GM12878 (cell line): Measurements from ENCODE around the gene ARRB2. TPM values are rescaled to one million over a fixed set of nuclear protein-coding genes. Genes with fewer than 3 reads are reported as not detected.
A peak's percentile ranks its signal among the peaks of the same experiment; 100 is the strongest.

Source experiments
- ATAC-seq: fragments of 200-7000 bp; cut with Tn5 transposase; 3 replicates; pipeline ENCODE4 v1.9.1; 2020; ENCODE audit warnings: mild to moderate bottlenecking, moderate library complexity
- BruUV-seq: library from RNA; stranded (reverse); fragments of 400-500 nt; replicated peaks from 2 replicates; lab custom pipeline; 2021; lab: Mats Ljungman, UMichigan
- CTCF ChIA-PET: fragments of 300-600 bp; sonication (Branson Sonifier 250); formaldehyde crosslinking; extraction: SDS; loops from one replicate; lab custom pipeline; 2021; ENCODE audit warnings: inconsistent platforms; lab: Yijun Ruan, JAX
- POLR2A ChIA-PET: fragments of 350-600 bp; formaldehyde crosslinking; extraction: SDS; loops from one replicate; lab custom pipeline; 2021; ENCODE audit warnings: inconsistent platforms; lab: Charles Lee
- RAD21 ChIA-PET: fragments of 300-600 bp; sonication (Branson Sonifier 250); formaldehyde crosslinking; loops from one replicate; lab custom pipeline; 2023; ENCODE audit warnings: antibody characterized with exemption; ENCODE audit not compliant: unreplicated experiment; lab: Charles Lee
- SMC1A ChIA-PET: fragments of 300-600 bp; sonication (Branson Sonifier 250); formaldehyde crosslinking; loops from one replicate; lab custom pipeline; 2023; ENCODE audit not compliant: unreplicated experiment, uncharacterized antibody; lab: Charles Lee
- DNase-seq: peaks from one replicate; pipeline ENCODE4 v3.0.0-alpha.2; 2011; ENCODE audit warnings: low read depth, low spot score
- FAIRE-seq: peaks from 3 replicates; lab custom pipeline; 2011; peaks lifted over from hg19 to GRCh38; lab: Jason Lieb, UNC
- H2AFZ ChIP-seq: 2 replicates; pipeline ENCODE4 v1.6.0; 2011; ENCODE audit warnings: low read depth, low read length, control low read depth; ENCODE audit not compliant: control insufficient read depth
- H3K27ac ChIP-seq: 2 replicates; pipeline ENCODE4 v1.5.1; 2011; ENCODE audit warnings: control low read depth; ENCODE audit not compliant: control insufficient read depth, insufficient read depth
- H3K27me3 ChIP-seq, 2 experiments: replicated peaks in 1 of 2; 2 replicates each; pipeline versions ENCODE4 v1.6.0 to v1.6.1; 2011; ENCODE audit warnings: low read length in 1 of 2; ENCODE audit not compliant: control insufficient read depth in 2 of 2, insufficient read depth in 2 of 2
- H3K36me3 ChIP-seq, 2 experiments: 2 replicates each; pipeline ENCODE4 v1.5.1; 2011; ENCODE audit warnings: low read length in 1 of 2; ENCODE audit not compliant: control insufficient read depth in 2 of 2, insufficient read depth in 2 of 2
- H3K4me1 ChIP-seq: 2 replicates; pipeline ENCODE4 v1.6.1; 2011; ENCODE audit warnings: mild to moderate bottlenecking, low read length, moderate library complexity, mixed read lengths; ENCODE audit not compliant: control insufficient read depth, insufficient read depth
- H3K4me2 ChIP-seq: 2 replicates; pipeline ENCODE4 v1.6.0; 2011; ENCODE audit warnings: control low read depth; ENCODE audit not compliant: control insufficient read depth, insufficient read depth
- H3K4me3 ChIP-seq: fragments of 200-600 bp; sonication (generic); 2 replicates; pipeline ENCODE4 v1.5.1; 2016
- H3K79me2 ChIP-seq: 2 replicates; pipeline ENCODE4 v1.6.0; 2011; ENCODE audit warnings: low read length; ENCODE audit not compliant: control insufficient read depth, insufficient read depth
- H3K9ac ChIP-seq: 2 replicates; pipeline ENCODE4 v1.8.0; 2011; ENCODE audit warnings: low read length, control low read depth, mixed read lengths; ENCODE audit not compliant: control insufficient read depth, insufficient read depth
- H3K9me3 ChIP-seq: replicated peaks from 3 replicates; pipeline ENCODE4 v1.5.1; 2011; ENCODE audit warnings: mild to moderate bottlenecking, low read length; ENCODE audit not compliant: control insufficient read depth, insufficient read depth
- H4K20me1 ChIP-seq: 2 replicates; pipeline ENCODE4 v1.6.0; 2011; ENCODE audit not compliant: control insufficient read depth, insufficient read depth
- ATF7 ChIP-seq: fragments of 450-650 bp; IDR thresholded peaks from 2 replicates; pipeline ENCODE4 v1.6.1; 2016; ENCODE audit warnings: low read depth, mild to moderate bottlenecking
- E4F1 ChIP-seq: fragments of 450-650 bp; IDR thresholded peaks from 2 replicates; pipeline ENCODE4 v1.6.1; 2018; ENCODE audit warnings: borderline replicate concordance, mild to moderate bottlenecking; ENCODE audit not compliant: partially characterized antibody
- EGR1 ChIP-seq, 2 experiments: IDR thresholded peaks; 1 replicate in 1 of 2; 2 replicates in 1 of 2; pipeline ENCODE4 v1.6.1; 2011 to 2012; ENCODE audit warnings: low read depth in 2 of 2, low read length in 2 of 2, borderline replicate concordance in 1 of 2, mild to moderate bottlenecking in 1 of 2, moderate library complexity in 1 of 2
- LARP7 ChIP-seq: fragments of 450-650 bp; IDR thresholded peaks from 2 replicates; pipeline ENCODE4 v1.6.1; 2017; ENCODE audit warnings: mild to moderate bottlenecking
- MEF2A ChIP-seq: IDR thresholded peaks from 2 replicates; pipeline ENCODE4 v1.6.1; 2011; ENCODE audit warnings: low read depth, mild to moderate bottlenecking, low read length, moderate library complexity; ENCODE audit not compliant: insufficient read depth
- NFXL1 ChIP-seq: fragments of 450-650 bp; IDR thresholded peaks from 2 replicates; pipeline ENCODE4 v1.6.1; 2017; ENCODE audit warnings: antibody characterized with exemption, mild to moderate bottlenecking, borderline replicate concordance
- RUNX3 ChIP-seq: IDR thresholded peaks from 2 replicates; pipeline ENCODE4 v1.6.1; 2012; ENCODE audit warnings: low read length, inconsistent platforms
- SIX5 ChIP-seq: IDR thresholded peaks from 2 replicates; pipeline ENCODE4 v1.6.1; 2011; ENCODE audit warnings: mild to moderate bottlenecking, low read depth, low read length, moderate library complexity; ENCODE audit not compliant: severe bottlenecking
- ZBED1 ChIP-seq: IDR thresholded peaks from 2 replicates; pipeline ENCODE4 v1.6.1; 2016; ENCODE audit warnings: borderline replicate concordance
- ZNF384 ChIP-seq: IDR thresholded peaks from 2 replicates; pipeline ENCODE4 v1.6.1; 2012; ENCODE audit warnings: low read depth, mild to moderate bottlenecking, low read length, improper control_type of control experiment, borderline replicate concordance
- ZNF592 ChIP-seq: fragments of 450-650 bp; IDR thresholded peaks from 2 replicates; pipeline ENCODE4 v1.6.1; 2017; ENCODE audit warnings: mild to moderate bottlenecking, moderate library complexity
- WGBS: methylation state at CpG from one replicate; pipeline ENCODE4 v1.1.6; 2016; ENCODE audit warnings: low lambda C conversion rate; ENCODE audit not compliant: insufficient replicate concordance, insufficient coverage; ENCODE audit errors: missing lambda C conversion rate; 5-methylcytosine and 5-hydroxymethylcytosine counted together
- in situ Hi-C: fragments of 300-500 bp; cut with MboI; formaldehyde crosslinking; loops from 9 replicates; pipeline ENCODE4 v1.14.3; 2018; ENCODE audit warnings: mixed read lengths
- intact Hi-C: fragments of 100-400 bp; cut with micrococcal nuclease; formaldehyde crosslinking; loops from one replicate; pipeline ENCODE4 v1.14.2; 2022; ENCODE audit not compliant: unreplicated experiment
- polyA plus RNA-seq, 11 experiments: library from polyadenylated mRNA; depleted of rRNA in 4 of 11; unstranded in 6 of 11; stranded (reverse) in 5 of 11; fragments of >200 nt; fragmentation: Nextera tagmentation in 4 of 11; fragmentation: Illumina TruSeq in 1 of 11; extraction: Ambion mirVana in 4 of 11; extraction: Trizol in 1 of 11; gene quantifications; 1 replicate in 1 of 11; 2 replicates in 10 of 11; pipeline versions ENCODE4 v1.2.1 to v1.2.3, GENCODE V29; 2011 to 2016; ENCODE audit warnings: inconsistent platforms in 2 of 11, missing spikeins in 2 of 11, low read depth in 1 of 11
- total RNA-seq, 4 experiments: library from RNA; depleted of rRNA in 3 of 4; stranded (reverse); fragments of >200 nt in 3 of 4; fragmentation: Illumina TruSeq in 1 of 4; extraction: Trizol in 1 of 4; gene quantifications; 2 replicates each; pipeline versions ENCODE4 v1.2.1 to v1.2.3, GENCODE V29; 2013 to 2021
- TF ChIP-seq, protein P1 (sequence below): fragments of 450-650 bp; IDR thresholded peaks from 2 replicates; pipeline ENCODE4 v1.6.1; 2017; ENCODE audit warnings: low read depth, mild to moderate bottlenecking, moderate library complexity
- TF ChIP-seq, protein P2 (sequence below): fragments of 450-650 bp; IDR thresholded peaks from 2 replicates; pipeline ENCODE4 v1.6.1; 2014; ENCODE audit warnings: mild to moderate bottlenecking

Gene ARRB2
- total and polyA plus RNA-seq, 10 of the 15 experiments (the other 5 are each of a cell fraction or from before 2014, with no cell fraction given): 6.5 to 75.2 (median 43.1) TPM

DNA sequence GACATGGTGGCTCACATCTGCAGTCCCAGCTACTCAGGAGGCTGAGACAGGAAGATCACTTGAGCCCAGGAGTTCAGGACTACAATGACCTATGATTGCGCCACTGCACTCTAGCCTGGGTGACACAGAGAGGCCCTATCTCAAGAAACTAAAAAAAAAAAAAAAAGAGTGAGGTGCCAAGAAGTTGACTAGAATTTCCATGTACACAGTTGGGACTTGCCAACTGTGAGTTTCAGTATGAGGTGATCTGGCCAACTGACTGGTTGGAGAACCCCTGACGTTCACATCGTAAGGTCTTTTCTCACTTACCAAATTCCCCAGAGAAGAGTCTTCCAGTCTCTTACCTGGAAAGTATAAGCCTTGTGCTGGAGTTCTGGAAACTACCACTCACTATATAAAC lies 17.7 kb downstream of the ARRB2 start:
- RAD21 ChIA-PET: interaction anchor here (0.7 to 1.4 kb wide), 2 partner anchors 62 to 112 kb away, joined by 4 read pairs; no protein-coding TSS in a partner anchor
- H3K36me3 ChIP-seq: no peaks in the 10 kb centered on the region
- H3K4me3 ChIP-seq: no peak overlapping the region
- peaks cover 4% of the 10 kb centered on the region for H3K79me2 ChIP-seq
- DNase-seq: no peak
- CTCF ChIA-PET: interaction anchor here (0.5 kb wide), 1 partner anchor 485 kb away, joined by 3 read pairs; no protein-coding TSS in a partner anchor
- H2AFZ ChIP-seq: no peak overlapping the region
- H4K20me1 ChIP-seq: no peaks in the 10 kb centered on the region
- FAIRE-seq: no peak
- POLR2A ChIA-PET: interaction anchor here (1.0 to 1.1 kb wide), 2 partner anchors 16 to 18 kb away, joined by 3 to 4 read pairs; no protein-coding TSS in a partner anchor
- no TSS peak for BruUV-seq
- H3K9me3 ChIP-seq: no peaks in the 10 kb centered on the region
- no peak overlapping the region for H3K9ac ChIP-seq
- no peaks in the 10 kb centered on the region for H3K27me3 ChIP-seq
- in situ Hi-C loops: no loop called here
- intact Hi-C loops: no loop called here
- peaks cover 10% of the 10 kb centered on the region for H3K4me1 ChIP-seq
- 0 out of 2 replicates have a peak overlapping the region, but pooled peaks have one; percentile 2 for H3K4me2 ChIP-seq
- peak; percentile 8 for ATAC-seq
- no peak overlapping the region for H3K27ac ChIP-seq
- SMC1A ChIA-PET: interaction anchor here (1.0 kb wide), 1 partner anchor 16 kb away, joined by 4 read pairs; no protein-coding TSS in a partner anchor
- WGBS: 10% methylated on average over 3 of the region's 3 CpGs
- TF ChIP-seq NFXL1 (no peak), RUNX3 (peak; percentile 23; the same call in 1 of the 2 replicates), MEF2A (no peak), ZNF384 (peak; percentile 51; the same call in 1 of the 2 replicates), ZBED1 (no peak), E4F1 (no peak), LARP7 (no peak), SIX5 (no peak), EGR1 (IDR thresholded peaks at IDR 0.05; ENCODE audit: borderline replicate concordance in 1 of 2, low read depth in 2 of 2, low read length in 2 of 2) (no peak), ZNF592 (no peak), ATF7 (peak; percentile 61; the same call in 1 of the 2 replicates)
- TF ChIP-seq, protein P1, sequence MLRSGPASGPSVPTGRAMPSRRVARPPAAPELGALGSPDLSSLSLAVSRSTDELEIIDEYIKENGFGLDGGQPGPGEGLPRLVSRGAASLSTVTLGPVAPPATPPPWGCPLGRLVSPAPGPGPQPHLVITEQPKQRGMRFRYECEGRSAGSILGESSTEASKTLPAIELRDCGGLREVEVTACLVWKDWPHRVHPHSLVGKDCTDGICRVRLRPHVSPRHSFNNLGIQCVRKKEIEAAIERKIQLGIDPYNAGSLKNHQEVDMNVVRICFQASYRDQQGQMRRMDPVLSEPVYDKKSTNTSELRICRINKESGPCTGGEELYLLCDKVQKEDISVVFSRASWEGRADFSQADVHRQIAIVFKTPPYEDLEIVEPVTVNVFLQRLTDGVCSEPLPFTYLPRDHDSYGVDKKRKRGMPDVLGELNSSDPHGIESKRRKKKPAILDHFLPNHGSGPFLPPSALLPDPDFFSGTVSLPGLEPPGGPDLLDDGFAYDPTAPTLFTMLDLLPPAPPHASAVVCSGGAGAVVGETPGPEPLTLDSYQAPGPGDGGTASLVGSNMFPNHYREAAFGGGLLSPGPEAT: peak; percentile 82
- TF ChIP-seq, protein P2, sequence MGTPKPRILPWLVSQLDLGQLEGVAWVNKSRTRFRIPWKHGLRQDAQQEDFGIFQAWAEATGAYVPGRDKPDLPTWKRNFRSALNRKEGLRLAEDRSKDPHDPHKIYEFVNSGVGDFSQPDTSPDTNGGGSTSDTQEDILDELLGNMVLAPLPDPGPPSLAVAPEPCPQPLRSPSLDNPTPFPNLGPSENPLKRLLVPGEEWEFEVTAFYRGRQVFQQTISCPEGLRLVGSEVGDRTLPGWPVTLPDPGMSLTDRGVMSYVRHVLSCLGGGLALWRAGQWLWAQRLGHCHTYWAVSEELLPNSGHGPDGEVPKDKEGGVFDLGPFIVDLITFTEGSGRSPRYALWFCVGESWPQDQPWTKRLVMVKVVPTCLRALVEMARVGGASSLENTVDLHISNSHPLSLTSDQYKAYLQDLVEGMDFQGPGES: no peak
